DMS53 treated with DMSO at 0.1 percent for 48 hours (cell line): Measurements from ENCODE around the gene MBD5.

Experiments used
- DNase-seq: peaks from one replicate; lab custom pipeline; 2025; ENCODE audit not compliant: unreplicated experiment; lab: John Stamatoyannopoulos, UW

The MBD5 gene

GRCh38 chr2:148298196-148298595, 277.3 kb downstream of the MBD5 start:
- DNase-seq = no peak

GRCh38 chr2:148299616-148300015, 278.7 kb downstream of the MBD5 start:
- no peak for DNase-seq

- DNase-seq = no peak
Observed at GRCh38 chr2:148300544-148300943, 279.7 kb downstream of the MBD5 start.

- no peak for DNase-seq
Observed at GRCh38 chr2:148301362-148301761, 280.5 kb downstream of the MBD5 start.

GRCh38 chr2:148302526-148302925, 281.6 kb downstream of the MBD5 start:
- no peak for DNase-seq

DNA sequence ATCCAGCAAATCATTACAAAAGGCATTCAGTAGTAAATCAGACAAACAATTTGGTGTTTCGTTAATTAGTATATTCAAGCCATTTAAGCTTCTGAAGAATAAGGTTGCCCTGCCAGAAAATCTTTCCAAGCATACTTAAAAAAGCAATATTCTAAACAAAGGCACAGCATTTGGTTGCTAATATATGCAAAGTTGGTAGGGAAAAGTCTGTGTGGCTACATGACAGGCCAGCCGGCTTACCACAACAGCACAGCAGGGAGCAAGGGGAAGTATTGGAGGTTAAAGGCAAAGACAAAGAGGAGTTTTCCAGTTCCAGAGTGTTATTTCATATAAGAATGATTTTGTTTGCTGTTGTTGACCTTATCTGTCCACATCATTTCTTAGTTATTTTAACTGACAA, 282.3 kb downstream of the MBD5 start:
- no peak for DNase-seq

GRCh38 chr2:148305476-148305875, 284.6 kb downstream of the MBD5 start:
- no peak for DNase-seq

DNA sequence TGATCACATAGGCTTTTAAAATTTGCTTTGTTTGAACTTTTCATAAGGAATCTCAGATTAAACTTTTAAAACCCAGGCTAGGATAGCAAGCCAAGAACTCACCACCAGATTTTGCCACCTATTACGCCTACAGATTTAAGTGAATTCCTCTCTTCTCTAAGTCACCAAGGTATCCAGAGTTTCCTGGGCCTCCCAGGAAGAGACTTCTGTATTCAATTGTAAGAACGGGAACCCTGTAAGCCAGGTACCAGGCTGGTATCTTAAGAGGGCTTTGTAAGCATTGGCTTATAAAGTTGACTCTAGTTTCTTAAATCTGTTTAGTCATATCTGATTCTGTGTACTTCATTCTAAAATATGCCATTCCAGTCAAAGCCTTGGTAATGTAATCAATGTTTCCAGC, 285.1 kb downstream of the MBD5 start:
- DNase-seq = no peak

GRCh38 chr2:148317598-148317997, 296.7 kb downstream of the MBD5 start:
- no peak for DNase-seq

DNA sequence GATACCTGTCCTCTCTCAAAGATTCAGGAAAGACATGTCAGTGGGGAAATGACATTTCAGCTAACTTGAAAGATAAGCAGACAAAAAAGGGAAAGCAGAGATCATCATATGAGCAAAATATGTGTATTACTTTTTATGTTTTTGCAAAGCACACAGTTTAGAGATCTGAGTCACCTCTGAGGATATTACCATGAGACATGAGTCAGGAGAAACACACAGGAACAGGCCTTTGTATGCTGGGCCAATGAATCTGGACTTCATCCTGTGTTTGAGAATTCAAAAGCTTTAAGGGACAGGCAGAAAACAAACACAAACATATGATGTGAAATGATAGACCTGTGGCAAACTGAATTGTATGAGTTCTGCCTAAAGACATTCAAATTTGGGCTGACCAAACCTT, 317.6 kb downstream of the MBD5 start:
- no peak for DNase-seq

DNA sequence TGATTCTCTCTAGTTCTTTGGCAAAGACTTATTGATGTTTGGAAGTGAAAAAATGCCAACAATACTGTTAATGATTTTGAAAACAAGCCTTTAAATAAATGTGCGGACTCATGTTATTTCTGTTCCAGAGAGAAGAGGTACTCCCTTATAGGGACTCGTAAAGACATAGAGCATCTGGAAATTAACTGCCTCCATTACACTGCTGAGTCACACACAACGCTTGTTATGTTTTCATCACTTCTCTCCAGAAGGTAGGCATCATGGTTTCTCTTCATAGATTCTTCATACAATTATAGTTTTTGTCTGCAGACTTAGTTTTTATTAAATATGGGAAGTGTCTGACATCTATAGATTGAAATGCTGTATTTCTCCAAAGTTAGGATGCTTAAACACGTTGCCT, 321.2 kb downstream of the MBD5 start:
- DNase-seq = no peak

- no peak for DNase-seq
Observed at GRCh38 chr2:148350199-148350598, 329.3 kb downstream of the MBD5 start.

GRCh38 chr2:148351437-148352143, 330.7 kb downstream of the MBD5 start:
- no peak for DNase-seq

GRCh38 chr2:148358375-148358774, 337.5 kb downstream of the MBD5 start:
- no peak for DNase-seq

GRCh38 chr2:148360662-148361061, 339.8 kb downstream of the MBD5 start:
- no peak for DNase-seq

DNA sequence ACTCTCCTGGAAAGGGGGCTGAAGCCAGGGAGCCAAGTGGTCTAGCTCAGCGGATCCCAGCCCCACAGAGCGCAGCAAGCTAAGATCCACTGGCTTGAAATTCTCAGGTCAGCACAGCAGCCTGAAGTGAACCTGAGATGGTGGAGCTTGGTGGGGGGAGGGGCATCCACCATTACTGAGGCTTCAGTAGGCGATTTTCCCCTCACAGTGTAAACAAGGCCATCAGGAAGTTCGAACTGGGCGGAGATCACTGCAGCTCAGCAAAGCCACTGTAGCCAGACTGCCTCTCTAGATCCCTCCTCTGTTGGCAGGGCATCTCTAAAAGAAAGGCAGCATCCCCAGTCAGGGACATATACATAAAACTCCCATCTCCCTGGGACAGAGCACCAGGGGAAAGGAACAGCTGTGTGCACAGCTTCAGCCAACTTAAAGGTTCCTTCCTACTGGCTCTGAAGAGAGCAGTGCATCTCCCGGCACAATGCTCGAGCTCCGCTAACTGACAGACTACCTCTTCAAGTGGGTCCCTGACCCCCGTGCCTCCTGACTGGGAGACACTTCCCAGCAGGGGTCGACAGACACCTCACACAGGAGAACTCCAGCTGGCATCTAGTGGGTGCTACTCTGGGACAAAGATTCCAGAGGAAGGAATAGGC, 341.4 kb downstream of the MBD5 start:
- no peak for DNase-seq

- no peak for DNase-seq
Observed at GRCh38 chr2:148375214-148375613, 354.3 kb downstream of the MBD5 start.

- no peak for DNase-seq
Observed at GRCh38 chr2:148391324-148391723, 370.4 kb downstream of the MBD5 start.

- no peak for DNase-seq
Observed at GRCh38 chr2:148402786-148403185, 381.9 kb downstream of the MBD5 start.

DNA sequence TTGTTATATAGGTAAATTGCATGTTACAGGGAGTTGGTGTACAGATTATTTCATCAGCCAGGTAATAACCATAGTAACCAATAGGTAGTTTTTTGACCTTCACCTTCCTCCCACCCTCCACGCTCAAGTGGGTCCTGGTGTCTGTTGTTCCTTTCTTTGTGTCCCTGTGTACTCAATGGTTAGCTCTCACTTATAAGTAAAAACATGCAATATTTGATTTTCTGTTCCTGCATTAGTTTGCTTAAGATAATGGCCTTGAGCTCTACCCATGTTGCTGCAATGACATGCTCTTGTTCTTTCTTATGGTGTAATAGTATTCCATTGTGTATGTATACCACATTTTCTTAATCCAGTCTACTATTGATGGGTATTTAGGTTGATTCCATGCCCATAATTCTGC, 390.0 kb downstream of the MBD5 start:
- DNase-seq = no peak

- DNase-seq = no peak
Observed at GRCh38 chr2:148416248-148416647, 395.4 kb downstream of the MBD5 start.

DNA sequence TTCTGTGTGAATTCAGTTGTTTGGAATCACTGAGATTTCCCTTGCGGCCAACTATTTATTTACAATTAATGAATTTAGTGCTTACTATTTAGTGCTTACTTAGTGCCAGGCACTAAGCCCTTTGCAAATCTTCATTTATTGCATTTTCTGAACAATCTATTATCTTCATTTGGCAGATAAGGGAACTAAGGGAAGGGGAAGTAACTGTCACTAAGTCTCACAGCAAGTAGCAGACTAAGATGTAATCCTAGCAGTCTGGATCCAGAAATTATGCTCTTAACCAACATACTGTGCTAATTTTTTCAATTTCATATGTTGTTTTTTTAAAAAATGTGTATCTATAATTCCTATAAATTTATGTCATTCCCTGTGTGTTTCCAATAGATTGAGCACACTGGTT, 409.2 kb downstream of the MBD5 start:
- no peak for DNase-seq

DNA sequence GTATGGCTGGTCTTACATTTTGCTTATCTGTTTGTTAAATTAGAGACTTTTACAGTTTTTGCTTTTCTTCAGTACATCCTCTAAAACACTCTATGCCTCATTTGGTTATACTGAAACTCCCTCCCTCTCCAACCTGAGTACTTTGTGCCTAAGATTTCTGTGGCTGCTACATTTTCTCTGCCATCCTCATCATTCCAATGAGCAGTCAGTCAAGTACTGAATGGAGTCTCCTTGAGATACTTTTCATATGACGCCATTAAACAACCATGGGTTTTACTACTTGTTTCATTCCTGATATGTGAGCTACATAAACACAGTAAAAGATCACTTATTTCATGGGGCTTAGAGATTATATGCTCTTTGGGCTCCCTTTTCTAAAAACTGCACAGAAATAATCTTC, 427.0 kb downstream of the MBD5 start:
- no peak for DNase-seq
